NOMO-1 (cell line): Measurements from ENCODE around the gene EIF2S1.
"Not testable (repeated sequence)": the region's sequence is repeated elsewhere in the genome, so short reads cannot be mapped to it uniquely, and the experiment has no call there.

Experiments
- DNase-seq, 2 experiments: peaks; one replicate each; lab custom pipeline; 2025; ENCODE audit not compliant: unreplicated experiment in 2 of 2; lab: John Stamatoyannopoulos, UW

Gene EIF2S1

DNA sequence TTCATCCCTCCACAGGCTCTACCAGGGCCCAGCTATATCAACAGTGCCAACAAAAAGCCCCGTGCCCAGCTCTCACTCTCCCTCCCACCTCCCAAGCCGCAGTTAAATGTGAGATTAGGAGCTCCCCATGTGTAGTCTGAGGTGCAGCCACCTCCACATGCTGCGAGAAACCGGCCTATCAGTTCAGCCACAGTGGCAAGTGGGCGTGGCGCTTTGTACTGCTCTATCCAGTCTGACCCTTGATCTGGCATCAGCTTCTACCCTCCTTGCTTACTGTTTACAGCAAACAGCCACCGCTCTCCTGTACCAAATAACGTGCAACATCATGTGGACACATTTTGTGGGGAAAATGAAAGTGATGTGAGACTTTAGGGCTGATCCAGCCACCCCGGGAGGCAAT lies 50.2 kb downstream of the EIF2S1 start:
- DNase-seq: no peak

DNA sequence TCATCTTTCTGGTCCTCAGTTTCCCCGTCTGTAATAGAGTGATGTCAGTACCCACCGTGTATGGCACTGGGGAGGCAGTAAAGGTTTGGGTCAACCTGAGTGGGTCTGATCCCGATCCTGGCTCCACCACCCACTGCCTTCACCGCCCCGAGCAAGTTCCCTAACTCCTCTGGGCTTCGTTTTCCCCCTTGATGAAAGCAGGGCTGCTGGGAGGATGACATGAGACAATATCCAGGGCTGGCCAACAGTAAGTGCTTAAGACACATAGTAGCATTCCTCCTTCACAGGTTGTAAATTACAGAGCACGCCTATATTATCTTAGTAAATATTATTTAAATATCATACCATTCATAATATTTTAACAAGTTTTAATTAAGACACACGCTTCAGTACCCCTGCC lies 51.2 kb downstream of the EIF2S1 start:
- no peak for DNase-seq

- no peak for DNase-seq
These were observed 51.8 kb downstream of the EIF2S1 start, which contains the start of gene PLEK2 for GRCh38 chr14:67411820-67412421. TSS of gene PLEK2 (minus strand) at chr14:67412165. CDS start at chr14:67412059, 106 bp downstream.

- DNase-seq: peak in 1 of 2 experiments; percentile 27
These were observed 54.0 kb downstream of the EIF2S1 start for GRCh38 chr14:67413806-67414769.

DNA sequence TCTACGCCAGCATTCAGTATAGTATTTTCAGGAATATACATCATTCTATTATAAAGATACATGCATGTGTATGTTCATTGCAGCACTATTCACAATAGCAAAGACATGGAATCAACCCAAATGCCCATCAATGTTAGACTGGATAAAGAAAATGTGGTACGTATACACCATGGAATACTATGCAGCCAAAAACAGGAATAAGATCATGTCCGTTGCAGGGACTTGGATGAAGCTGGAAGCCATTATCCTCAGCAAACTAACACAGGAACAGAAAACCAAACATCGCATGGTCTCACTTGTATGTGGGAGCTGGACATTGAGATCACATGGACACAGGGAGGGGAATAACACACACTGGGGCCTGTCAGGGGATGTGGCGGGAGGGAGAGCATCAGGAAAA lies 55.5 kb downstream of the EIF2S1 start:
- DNase-seq: not testable (repeated sequence)

- no peak for DNase-seq
These were observed 56.0 kb downstream of the EIF2S1 start for GRCh38 chr14:67416085-67416484.

DNA sequence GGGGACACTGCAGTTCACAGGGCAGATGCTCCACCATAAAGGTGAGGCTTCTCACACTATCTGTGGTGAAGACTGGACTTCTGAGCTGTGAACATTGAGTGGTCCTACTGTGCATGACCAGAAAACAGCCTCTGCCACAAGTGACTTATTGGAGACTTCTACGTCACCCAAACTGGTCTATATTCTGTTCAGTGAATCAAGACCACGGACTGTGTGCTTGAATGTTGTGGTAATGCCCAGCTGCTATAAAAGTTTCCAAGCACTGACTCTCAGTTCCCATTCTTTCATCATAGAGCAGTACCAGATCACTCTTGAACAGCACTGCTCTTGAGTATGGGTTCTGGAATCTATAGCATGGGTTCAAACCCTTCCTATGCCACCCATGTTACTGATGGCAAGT lies 56.7 kb downstream of the EIF2S1 start:
- DNase-seq: peak in 1 of 2 experiments; percentile 21

DNA sequence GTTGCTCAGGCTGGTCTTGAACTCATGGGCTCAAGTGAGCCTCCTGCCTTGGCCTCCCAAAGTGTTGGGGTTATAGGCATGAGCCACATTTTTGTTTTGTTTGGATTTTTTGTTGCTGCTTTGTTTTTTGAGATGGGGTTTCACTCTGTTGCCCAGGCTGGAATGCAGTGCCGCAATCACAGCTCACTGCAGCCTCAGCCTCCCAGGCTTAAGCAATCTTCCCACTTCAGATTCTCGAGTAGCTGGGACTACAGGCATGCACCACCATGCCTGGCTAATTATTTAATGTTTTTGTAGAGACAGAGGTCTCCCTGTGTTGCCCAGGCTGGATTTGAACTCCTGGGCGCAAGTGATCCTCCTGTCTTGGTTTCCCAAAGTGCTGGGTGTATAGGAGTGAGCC lies 57.5 kb downstream of the EIF2S1 start:
- no peak for DNase-seq

- DNase-seq: no peak
These were observed 58.5 kb downstream of the EIF2S1 start for GRCh38 chr14:67418401-67419191.

- DNase-seq: peak; percentile 43 to 47
These were observed 60.1 kb downstream of the EIF2S1 start for GRCh38 chr14:67420102-67420739.

DNA sequence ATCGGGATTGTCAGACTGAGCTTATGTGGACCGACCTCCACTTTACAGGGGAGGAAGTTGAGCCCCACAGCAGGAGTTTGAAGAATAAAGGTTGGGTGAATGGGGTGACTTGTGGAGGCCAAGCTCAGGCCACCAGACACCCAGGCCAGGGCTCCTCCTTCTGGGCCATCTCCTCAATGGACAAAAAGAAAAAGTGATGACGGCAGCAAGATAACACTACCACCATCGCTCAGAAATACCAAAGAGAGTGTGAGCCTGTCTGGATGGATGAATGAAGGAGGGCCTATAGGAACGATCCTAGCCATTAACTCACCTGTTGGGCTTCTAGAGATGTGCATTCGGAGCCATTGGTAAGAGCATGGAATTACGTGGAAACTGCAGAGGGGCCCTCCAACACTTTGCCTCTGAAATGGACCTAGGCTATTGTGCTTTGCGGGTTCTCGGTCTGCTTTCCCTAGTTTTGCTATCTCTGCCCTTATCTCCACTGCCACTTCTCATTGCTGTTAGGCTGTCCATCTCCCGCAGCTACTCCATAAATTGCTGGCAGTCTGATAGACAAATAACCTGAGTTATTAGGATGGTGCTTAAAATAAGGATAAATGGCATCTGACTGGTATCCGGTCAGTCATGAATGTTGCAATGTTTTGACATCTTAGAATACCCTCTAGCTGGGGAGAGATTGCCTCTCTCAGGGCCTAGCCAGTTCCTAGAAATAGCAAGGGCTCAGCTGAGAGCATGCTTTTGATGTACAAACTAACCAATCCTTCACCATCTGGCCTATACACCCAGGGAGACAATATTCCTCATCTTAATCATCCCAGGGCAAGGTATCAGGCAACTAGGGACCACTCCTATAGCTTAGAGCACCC lies 61.5 kb downstream of the EIF2S1 start:
- DNase-seq: no peak

DNA sequence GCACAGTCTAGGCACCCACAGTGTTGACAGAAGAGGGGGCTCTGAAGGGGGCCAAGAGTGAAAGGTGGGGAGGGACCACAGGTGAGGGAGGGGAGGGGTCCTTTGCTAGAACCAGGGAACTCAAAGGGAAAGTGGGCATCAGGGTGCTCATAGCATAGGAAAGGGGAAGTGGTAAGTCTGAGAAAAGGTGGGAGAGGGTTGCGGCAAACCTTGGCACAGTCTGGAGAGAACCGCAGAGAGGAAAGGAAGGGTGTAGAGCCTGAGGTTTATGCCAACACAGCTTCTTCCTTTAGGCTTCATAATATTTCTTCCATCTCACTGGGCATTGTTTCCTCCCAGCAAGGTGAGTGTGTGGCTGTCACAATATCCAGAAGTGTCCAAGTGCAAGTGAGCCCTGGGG lies 63.3 kb downstream of the EIF2S1 start:
- peak; percentile 31 to 33 for DNase-seq

DNA sequence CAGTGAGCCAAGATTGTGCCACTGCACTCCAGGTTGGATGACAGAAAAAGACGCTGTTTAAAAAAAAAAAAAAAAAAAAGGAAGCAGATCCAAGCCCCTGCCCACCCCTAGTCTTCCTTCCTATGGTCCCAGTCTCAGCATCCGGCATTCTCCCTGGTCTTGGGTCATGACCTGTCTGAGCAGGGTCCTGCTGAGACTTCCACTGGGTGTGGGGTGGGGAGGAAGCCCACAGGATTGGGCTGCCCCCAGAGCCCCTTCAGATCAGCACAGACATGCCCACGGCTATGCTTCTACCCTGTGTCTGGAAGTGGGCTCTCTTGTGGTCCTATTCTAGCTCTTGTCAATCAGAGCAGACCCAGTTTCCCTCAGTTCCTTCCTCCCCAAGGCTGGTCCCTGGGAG lies 64.4 kb downstream of the EIF2S1 start:
- DNase-seq: no peak

DNA sequence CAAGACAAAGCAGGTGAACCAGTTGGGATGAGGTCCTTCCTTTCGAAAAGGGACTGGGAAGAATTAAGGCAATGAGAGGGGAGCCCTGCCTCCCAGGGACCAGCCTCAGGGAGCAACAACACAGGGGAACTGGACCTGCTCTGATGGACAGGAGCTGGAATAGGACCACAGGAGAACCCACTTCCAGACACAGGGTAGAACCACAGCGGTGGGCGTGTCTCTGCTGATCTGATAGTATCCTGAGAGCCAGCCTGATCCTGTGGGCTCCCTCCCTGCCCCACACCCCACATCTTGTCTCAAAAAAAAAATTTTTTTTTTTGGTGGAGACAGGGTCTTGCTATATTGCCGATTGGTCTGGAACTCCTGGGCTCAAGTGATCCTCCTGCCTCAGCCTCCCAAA lies 65.5 kb downstream of the EIF2S1 start:
- no peak for DNase-seq

GRCh38 chr14:67426161-67426560 lies 66.0 kb downstream of the EIF2S1 start:
- no peak for DNase-seq

DNA sequence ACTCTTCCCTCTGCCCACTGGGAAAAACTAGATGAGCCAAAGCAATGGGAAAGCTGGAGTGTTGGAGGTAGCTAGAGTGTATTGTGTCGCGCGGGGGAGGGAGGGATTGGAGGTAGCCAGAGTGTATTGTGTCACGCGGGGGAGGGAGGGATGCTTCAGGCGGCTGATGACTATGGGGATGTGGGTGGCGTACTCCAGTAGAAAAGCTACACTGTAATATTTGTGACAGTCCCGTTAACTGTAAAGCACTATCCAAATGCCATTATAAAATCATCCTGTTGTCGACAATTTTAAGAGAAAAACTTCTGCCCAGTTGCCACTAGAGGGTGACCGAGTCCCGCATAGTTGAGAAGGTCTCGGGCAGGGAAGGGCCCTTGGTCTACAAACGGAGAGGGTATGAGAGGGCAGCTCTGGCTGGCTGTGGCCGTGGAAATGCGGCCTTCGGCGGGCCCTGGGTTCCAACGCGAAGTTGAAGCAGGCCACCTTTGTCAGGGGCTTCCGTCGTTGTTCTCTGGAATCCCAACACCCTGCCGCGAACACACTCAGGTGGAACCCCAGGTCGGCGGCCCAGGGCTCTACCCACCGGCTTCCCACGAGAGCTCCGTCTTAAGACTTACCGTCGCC lies 67.0 kb downstream of the EIF2S1 start:
- DNase-seq: peak; percentile 57 to 78

DNA sequence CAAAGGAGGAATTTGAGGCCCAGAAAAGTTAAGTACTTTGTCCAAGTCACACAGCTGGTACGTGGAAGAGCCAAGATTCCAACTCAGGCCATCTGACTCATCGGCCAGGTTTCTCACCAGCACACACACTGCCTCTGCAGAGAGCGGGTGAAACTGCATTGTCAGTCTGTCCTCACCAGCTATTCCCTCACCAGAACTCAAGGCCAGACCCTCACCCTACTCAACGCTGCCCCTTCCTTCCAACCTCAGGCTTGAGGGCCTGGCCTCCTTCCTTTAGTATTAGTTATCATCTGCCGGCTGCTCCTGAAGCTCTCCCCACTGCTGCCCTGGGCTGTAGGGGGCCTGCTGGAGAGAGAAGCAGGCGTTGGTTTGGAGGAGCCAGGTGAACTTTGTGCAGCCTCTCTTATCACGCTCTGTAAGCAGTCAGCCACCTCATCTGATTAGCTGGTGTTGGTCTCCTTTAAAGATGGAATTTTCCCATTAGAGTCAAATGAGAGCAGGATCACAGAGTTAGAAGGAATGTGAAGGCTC lies 68.4 kb downstream of the EIF2S1 start:
- no peak for DNase-seq

- no peak for DNase-seq
These were observed 69.5 kb downstream of the EIF2S1 start for GRCh38 chr14:67429510-67430205.
